Measurements from ENCODE around the gene ATP11A. TPM values are rescaled to one million over a fixed set of nuclear protein-coding genes. Genes with fewer than 3 reads are reported as not detected.

ATP11A gene
- total and polyA plus RNA-seq, 8 donors, result 9.3 to 51.0 (median 30.5) TPM

GRCh38 chr13:112889351-112890290, 199.8 kb downstream of the ATP11A start:
- Histone ChIP-seq H3K27me3 (no peaks in the 10 kb centered on the region), H3K27ac (no peak overlapping the region), H3K4me3 (no peak overlapping the region), H3K36me3 (no peaks in the 10 kb centered on the region), H3K9me3 (no peaks in the 10 kb centered on the region), H3K4me1 (peaks cover 8 to 12% (median 10%) of the 10 kb centered on the region in 3 donors)
- ATAC-seq (no peak), FAIRE-seq (no peak), DNase-seq (peak in 2 of 6 donors; percentile 55 to 59)
- WGBS, 2 donors, result 83 to 90% methylated on average over 42 of the region's 42 CpGs
- intact Hi-C loops (cut with DNase I), result no loop called here
- no peak for TF ChIP-seq CTCF (IDR thresholded peaks at IDR 0.05)

GRCh38 chr13:112890316-112891145, 200.7 kb downstream of the ATP11A start:
- no peak for TF ChIP-seq CTCF (IDR thresholded peaks at IDR 0.05)
- no peaks in the 10 kb centered on the region for H3K9me3 ChIP-seq
- H3K36me3 ChIP-seq, result no peaks in the 10 kb centered on the region
- no peaks in the 10 kb centered on the region for H3K27me3 ChIP-seq
- peak in 2 of 6 donors; percentile 46 to 53 for DNase-seq
- intact Hi-C loops (cut with DNase I), result no loop called here
- H3K27ac ChIP-seq, result no peak overlapping the region
- WGBS, 2 donors, result 89 to 92% methylated on average over 27 of the region's 27 CpGs
- peaks cover 8 to 16% (median 10%) of the 10 kb centered on the region in 3 donors for H3K4me1 ChIP-seq
- H3K4me3 ChIP-seq, result no peak overlapping the region
- ATAC-seq, result no peak
- no peak for FAIRE-seq

- intact Hi-C loops (cut with DNase I), result no loop called here
- 77 to 79% methylated on average over 40 of the region's 40 CpGs for WGBS, 2 donors
- Histone ChIP-seq H3K36me3 (no peaks in the 10 kb centered on the region), H3K4me3 (no peak overlapping the region), H3K4me1 (peaks cover 0 to 14% (median 6%) of the 10 kb centered on the region in 3 donors), H3K27ac (peak overlapping the region in 2 of 4 donors; percentile 74 to 88), H3K9me3 (no peaks in the 10 kb centered on the region), H3K27me3 (no peaks in the 10 kb centered on the region)
- FAIRE-seq (no peak), ATAC-seq (peak in 1 of 4 donors; percentile 5), DNase-seq (peak in 3 of 6 donors; percentile 34 to 73 (median 57))
- no peak for TF ChIP-seq CTCF (IDR thresholded peaks at IDR 0.05)
Measured at GRCh38 chr13:112891477-112892401, 201.9 kb downstream of the ATP11A start.

GRCh38 chr13:112892426-112893206, 202.8 kb downstream of the ATP11A start:
- peak; percentile 54 to 78 (median 58) for DNase-seq
- WGBS, 2 donors, result 19 to 25% methylated on average over 22 of the region's 22 CpGs

More at GRCh38 chr13:112892426-112893206, 202.8 kb downstream of the ATP11A start:
- H3K36me3 ChIP-seq, result no peaks in the 10 kb centered on the region
- H3K27me3 ChIP-seq, result no peaks in the 10 kb centered on the region
- FAIRE-seq (no peak), ATAC-seq (peak; percentile 27 to 66 (median 56))
- H3K27ac ChIP-seq, result peak overlapping the region in 3 of 4 donors; percentile 74 to 88 (median 87)
- H3K9me3 ChIP-seq, result no peaks in the 10 kb centered on the region
- no peak overlapping the region for H3K4me3 ChIP-seq
- intact Hi-C loops (cut with DNase I), result no loop called here
- peaks cover 0 to 14% (median 6%) of the 10 kb centered on the region in 3 donors for H3K4me1 ChIP-seq
- TF ChIP-seq CTCF (IDR thresholded peaks at IDR 0.05), result no peak

Measured in pancreas (tissue), 10 donors.